NK-92 treated with Interleukin-12 subunit alpha and Interleukin-12 subunit beta, amount 100 ng/mL, for 24 hours (cell line): ENCODE results near the gene OPRL1.

Experiments
- DNase-seq: peaks from one replicate; lab custom pipeline; 2025; lab: John Stamatoyannopoulos, UW

The OPRL1 gene

GRCh38 chr20:64104667-64105451, 25.0 kb downstream of the OPRL1 start:
- DNase-seq = no peak

- no peak for DNase-seq
Measured at GRCh38 chr20:64105846-64106434, 26.1 kb downstream of the OPRL1 start.

GRCh38 chr20:64106435-64106961, 26.6 kb downstream of the OPRL1 start:
- no peak for DNase-seq

GRCh38 chr20:64106981-64107735, 27.3 kb downstream of the OPRL1 start, which contains the start of gene NPBWR2:
Gene NPBWR2, minus strand, starts transcription at chr20:64107565. Its CDS starts 734 bp downstream, at chr20:64106831.
- no peak for DNase-seq

GRCh38 chr20:64107736-64108457, 28.0 kb downstream of the OPRL1 start:
- no peak for DNase-seq

GRCh38 chr20:64108731-64109681, 29.1 kb downstream of the OPRL1 start:
- DNase-seq = no peak

- DNase-seq = no peak
Measured at GRCh38 chr20:64109831-64110391, 30.0 kb downstream of the OPRL1 start.

GRCh38 chr20:64110411-64111068, 30.7 kb downstream of the OPRL1 start:
- DNase-seq = no peak

GRCh38 chr20:64111841-64112641, 32.2 kb downstream of the OPRL1 start:
- DNase-seq = no peak

- no peak for DNase-seq
Measured at GRCh38 chr20:64112691-64113443, 33.0 kb downstream of the OPRL1 start.

GRCh38 chr20:64113444-64113775, 33.5 kb downstream of the OPRL1 start:
- no peak for DNase-seq

GRCh38 chr20:64113796-64114355, 34.0 kb downstream of the OPRL1 start:
- DNase-seq = no peak

GRCh38 chr20:64114356-64114971, 34.6 kb downstream of the OPRL1 start:
- no peak for DNase-seq

GRCh38 chr20:64115171-64115911, 35.5 kb downstream of the OPRL1 start:
- DNase-seq = no peak

GRCh38 chr20:64116016-64116415, 36.1 kb downstream of the OPRL1 start:
- DNase-seq = no peak

GRCh38 chr20:64116541-64117431, 36.9 kb downstream of the OPRL1 start:
- DNase-seq = no peak
